ENCODE measurements around the gene OR51D1. TPM values are rescaled to one million over a fixed set of nuclear protein-coding genes. Genes with fewer than 3 reads are reported as not detected.

Gene OR51D1
- total RNA-seq, 4 donors from 2014 or later = not detected

- 80 to 81% methylated on average over 2 of the region's 2 CpGs for WGBS, 2 donors (ENCODE audit: low coverage in 1 of 2)
- intact Hi-C loops (cut with DNase I; ENCODE audit: low total_unique reads) = no loop called here
- H3K9me3 ChIP-seq = no peaks in the 10 kb centered on the region
Measured at GRCh38 chr11:4671741-4672140, 34.5 kb downstream of the OR51D1 start.

GRCh38 chr11:4672470-4672869, 35.2 kb downstream of the OR51D1 start:
- 48 to 55% methylated on average over 3 of the region's 3 CpGs for WGBS, 2 donors (ENCODE audit: low coverage in 1 of 2)
- Histone ChIP-seq H3K4me3 (no peak overlapping the region), H3K9me3 (no peaks in the 10 kb centered on the region), H3K27ac (no peak overlapping the region), H3K36me3 (no peaks in the 10 kb centered on the region), H3K27me3 (no peaks in the 10 kb centered on the region), H3K4me1 (no peaks in the 10 kb centered on the region)
- DNase-seq = no peak
- TF ChIP-seq CTCF (IDR thresholded peaks at IDR 0.05) (no peak), POLR2A (IDR thresholded peaks at IDR 0.05) (no peak), POLR2AphosphoS5 (IDR thresholded peaks at IDR 0.05) (no peak)
- intact Hi-C loops (cut with DNase I; ENCODE audit: low total_unique reads) (no loop called here), in situ Hi-C loops (cut with MboI; ENCODE audit: low pct_ligation_motif_present in 1 of 4, low pct_unique_long_range_greater_than_20kb in 1 of 4, low sequenced_read_pairs in 3 of 4) (no loop called here)

More at GRCh38 chr11:4671741-4672140, 34.5 kb downstream of the OR51D1 start:
- no peak overlapping the region for H3K27ac ChIP-seq
- no peak overlapping the region for H3K4me3 ChIP-seq
- in situ Hi-C loops (cut with MboI; ENCODE audit: low pct_ligation_motif_present in 1 of 4, low pct_unique_long_range_greater_than_20kb in 1 of 4, low sequenced_read_pairs in 3 of 4) = no loop called here
- H3K27me3 ChIP-seq = no peaks in the 10 kb centered on the region
- no peaks in the 10 kb centered on the region for H3K36me3 ChIP-seq
- H3K4me1 ChIP-seq = no peaks in the 10 kb centered on the region
- DNase-seq = no peak
- no peak for TF ChIP-seq EP300 (IDR thresholded peaks at IDR 0.05; ENCODE audit: low read depth)
- TF ChIP-seq CTCF (IDR thresholded peaks at IDR 0.05) = no peak
- TF ChIP-seq POLR2AphosphoS5 (IDR thresholded peaks at IDR 0.05) = no peak
- no peak for TF ChIP-seq POLR2A (IDR thresholded peaks at IDR 0.05)

- H3K9me3 ChIP-seq = no peaks in the 10 kb centered on the region
- no peak overlapping the region for H3K4me3 ChIP-seq
- TF ChIP-seq CTCF (IDR thresholded peaks at IDR 0.05) (no peak), POLR2A (IDR thresholded peaks at IDR 0.05) (no peak), EP300 (IDR thresholded peaks at IDR 0.05; ENCODE audit: low read depth) (no peak), POLR2AphosphoS5 (IDR thresholded peaks at IDR 0.05) (no peak)
- no peak for DNase-seq
- intact Hi-C loops (cut with DNase I; ENCODE audit: low total_unique reads) (no loop called here), in situ Hi-C loops (cut with MboI; ENCODE audit: low pct_ligation_motif_present in 1 of 4, low pct_unique_long_range_greater_than_20kb in 1 of 4, low sequenced_read_pairs in 3 of 4) (no loop called here)
- H3K27ac ChIP-seq = no peak overlapping the region
- H3K27me3 ChIP-seq = no peaks in the 10 kb centered on the region
- no peaks in the 10 kb centered on the region for H3K36me3 ChIP-seq
- WGBS, 2 donors (ENCODE audit: low coverage in 1 of 2) = 76 to 82% methylated on average over 2 of the region's 2 CpGs
- no peaks in the 10 kb centered on the region for H3K4me1 ChIP-seq
Measured at GRCh38 chr11:4673781-4674180, 36.5 kb downstream of the OR51D1 start.

GRCh38 chr11:4677948-4678347, 40.7 kb downstream of the OR51D1 start:
- no peaks in the 10 kb centered on the region for H3K4me1 ChIP-seq
- H3K27me3 ChIP-seq = no peaks in the 10 kb centered on the region
- H3K4me3 ChIP-seq = no peak overlapping the region
- intact Hi-C loops (cut with DNase I; ENCODE audit: low total_unique reads) = no loop called here
- no peak overlapping the region for H3K27ac ChIP-seq
- 33 to 40% methylated on average over 2 of the region's 2 CpGs for WGBS, 2 donors (ENCODE audit: low coverage in 1 of 2)
- TF ChIP-seq EP300 (IDR thresholded peaks at IDR 0.05; ENCODE audit: low read depth) = no peak
- peak in 2 of 3 donors; percentile 45 to 50 for TF ChIP-seq POLR2AphosphoS5 (IDR thresholded peaks at IDR 0.05)
- DNase-seq = no peak
- in situ Hi-C loops (cut with MboI; ENCODE audit: low pct_ligation_motif_present in 1 of 4, low pct_unique_long_range_greater_than_20kb in 1 of 4, low sequenced_read_pairs in 3 of 4) = no loop called here
- no peaks in the 10 kb centered on the region for H3K9me3 ChIP-seq
- H3K36me3 ChIP-seq = no peaks in the 10 kb centered on the region

GRCh38 chr11:4680341-4680740, 43.1 kb downstream of the OR51D1 start:
- WGBS, 2 donors (ENCODE audit: low coverage in 1 of 2) = 17 to 29% methylated on average over 3 of the region's 3 CpGs
- H3K27ac ChIP-seq = no peak overlapping the region
- no peaks in the 10 kb centered on the region for H3K4me1 ChIP-seq
- H3K36me3 ChIP-seq = no peaks in the 10 kb centered on the region
- TF ChIP-seq CTCF (IDR thresholded peaks at IDR 0.05) (no peak), POLR2A (IDR thresholded peaks at IDR 0.05) (no peak), POLR2AphosphoS5 (IDR thresholded peaks at IDR 0.05) (no peak), EP300 (IDR thresholded peaks at IDR 0.05; ENCODE audit: low read depth) (no peak)
- no peaks in the 10 kb centered on the region for H3K9me3 ChIP-seq
- DNase-seq = no peak
- in situ Hi-C loops (cut with MboI; ENCODE audit: low pct_ligation_motif_present in 1 of 4, low pct_unique_long_range_greater_than_20kb in 1 of 4, low sequenced_read_pairs in 3 of 4) (no loop called here), intact Hi-C loops (cut with DNase I; ENCODE audit: low total_unique reads) (no loop called here)
- H3K27me3 ChIP-seq = no peaks in the 10 kb centered on the region
- no peak overlapping the region for H3K4me3 ChIP-seq

Data from transverse colon (tissue), 4 donors.